Measurements from ENCODE around the gene CELF4. TPM values are rescaled to one million over a fixed set of nuclear protein-coding genes. Genes with fewer than 3 reads are reported as not detected.

The CELF4 gene
- total and polyA plus RNA-seq, 5 donors from 2014 or later, result 0.08 to 0.30 (median 0.08) TPM; not detected in 2

DNA sequence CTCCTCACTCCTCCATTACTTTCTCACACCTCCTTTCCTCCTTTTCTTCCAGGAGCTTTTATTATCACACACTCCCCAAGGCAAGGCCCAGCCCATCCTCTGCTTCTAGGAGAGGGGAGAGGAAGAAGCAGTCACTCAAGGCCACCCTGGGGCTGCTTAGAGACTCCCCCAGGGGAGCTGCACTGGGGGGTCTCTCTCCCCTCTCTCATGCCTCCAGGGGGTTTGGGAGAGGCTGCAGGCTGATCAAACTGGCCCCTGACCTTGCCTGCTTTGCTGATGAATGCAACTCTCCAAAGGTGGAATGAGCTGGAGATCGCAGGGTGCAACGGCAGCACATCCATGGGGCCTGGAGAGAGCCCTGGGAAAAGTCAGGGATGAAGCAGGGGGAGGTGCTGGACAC lies 216.9 kb downstream of the CELF4 start:
- DNase-seq (no peak), ATAC-seq (ENCODE audit: low read depth in 2 of 2) (no peak)
- Histone ChIP-seq H3K27ac (ENCODE audit: insufficient read depth, low read length, poor library complexity, severe bottlenecking) (no peak overlapping the region), H3K4me1 (ENCODE audit: control insufficient read depth, insufficient read depth, low read length, poor library complexity, severe bottlenecking) (no peaks in the 10 kb centered on the region), H3K27me3 (ENCODE audit: control insufficient read depth, insufficient read depth, low read length) (no peaks in the 10 kb centered on the region), H3K4me3 (ENCODE audit: low read depth, low read length) (no peak overlapping the region), H3K36me3 (ENCODE audit: control insufficient read depth, insufficient read depth, low read length) (no peaks in the 10 kb centered on the region), H3K9me3 (ENCODE audit: control insufficient read depth in 2 of 2, low read length in 2 of 2) (no peaks in the 10 kb centered on the region)
- Mint-ChIP-seq H3K27ac (no peak overlapping the region), H3K27me3 (no peaks in the 10 kb centered on the region), H3K9me3 (peaks cover 0 to 2% (median 0%) of the 10 kb centered on the region in 7 donors), H3K4me3 (no peak overlapping the region), H3K36me3 (no peaks in the 10 kb centered on the region), H3K4me1 (no peaks in the 10 kb centered on the region)

DNA sequence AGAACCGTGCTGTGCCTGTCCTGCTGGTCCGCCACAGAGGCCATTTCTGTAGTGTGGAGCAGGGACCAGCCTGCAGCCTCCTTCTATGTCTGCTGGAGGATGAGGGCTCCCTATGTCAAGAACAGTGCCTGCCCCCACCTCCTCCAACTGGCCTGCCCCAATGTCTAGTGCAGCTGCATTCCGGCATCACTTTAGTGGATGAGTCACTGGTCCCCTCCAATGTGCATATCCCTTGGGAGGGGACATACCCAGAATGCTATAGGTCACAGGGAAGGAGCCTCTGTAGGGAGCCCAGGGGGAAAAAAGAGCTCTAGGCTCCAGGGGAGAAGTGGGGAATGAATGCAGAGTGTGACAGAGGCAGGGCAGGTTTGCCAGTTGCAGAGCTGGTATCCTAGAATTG lies 219.6 kb downstream of the CELF4 start:
- Mint-ChIP-seq H3K9me3 (peaks cover 0 to 2% (median 0%) of the 10 kb centered on the region in 7 donors), H3K4me3 (no peak overlapping the region), H3K27ac (no peak overlapping the region), H3K27me3 (peaks cover 4% of the 10 kb centered on the region), H3K36me3 (no peaks in the 10 kb centered on the region), H3K4me1 (peaks cover 0 to 2% (median 0%) of the 10 kb centered on the region in 4 donors)
- H3K27ac ChIP-seq (ENCODE audit: insufficient read depth, low read length, poor library complexity, severe bottlenecking), result no peak overlapping the region
- no peaks in the 10 kb centered on the region for H3K27me3 ChIP-seq (ENCODE audit: control insufficient read depth, insufficient read depth, low read length)
- ATAC-seq (ENCODE audit: low read depth in 2 of 2) (no peak), DNase-seq (no peak)
- no peak overlapping the region for H3K4me3 ChIP-seq (ENCODE audit: low read depth, low read length)
- no peaks in the 10 kb centered on the region for H3K9me3 ChIP-seq (ENCODE audit: control insufficient read depth in 2 of 2, low read length in 2 of 2)
- no peaks in the 10 kb centered on the region for H3K4me1 ChIP-seq (ENCODE audit: control insufficient read depth, insufficient read depth, low read length, poor library complexity, severe bottlenecking)
- H3K36me3 ChIP-seq (ENCODE audit: control insufficient read depth, insufficient read depth, low read length), result no peaks in the 10 kb centered on the region

DNA sequence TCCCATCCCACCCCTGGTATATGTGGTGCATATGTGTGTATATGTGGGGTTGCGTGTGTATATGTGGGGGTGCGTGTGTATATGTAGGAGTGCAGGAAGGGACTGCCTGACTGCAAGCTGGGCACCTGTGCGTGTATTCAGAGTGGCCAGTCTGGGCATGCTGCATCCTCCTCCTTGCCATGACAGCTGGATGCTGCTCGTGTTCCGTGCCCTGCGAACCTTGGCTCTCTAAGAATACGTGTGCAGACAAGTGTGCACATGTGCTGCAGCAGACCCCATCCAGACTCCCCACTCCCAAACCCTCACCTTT lies 222.1 kb downstream of the CELF4 start:
- ATAC-seq (ENCODE audit: low read depth in 2 of 2) (no peak), DNase-seq (no peak)
- no peaks in the 10 kb centered on the region for H3K9me3 ChIP-seq (ENCODE audit: control insufficient read depth in 2 of 2, low read length in 2 of 2)
- H3K27me3 Mint-ChIP-seq, result peaks cover 4% of the 10 kb centered on the region
- no peaks in the 10 kb centered on the region for H3K36me3 Mint-ChIP-seq
- no peak overlapping the region for H3K27ac Mint-ChIP-seq
- H3K4me1 Mint-ChIP-seq, result peaks cover 0 to 2% (median 0%) of the 10 kb centered on the region in 4 donors
- H3K9me3 Mint-ChIP-seq, result peaks cover 0 to 2% (median 0%) of the 10 kb centered on the region in 7 donors
- H3K36me3 ChIP-seq (ENCODE audit: control insufficient read depth, insufficient read depth, low read length), result no peaks in the 10 kb centered on the region
- H3K4me1 ChIP-seq (ENCODE audit: control insufficient read depth, insufficient read depth, low read length, poor library complexity, severe bottlenecking), result no peaks in the 10 kb centered on the region
- no peak overlapping the region for H3K27ac ChIP-seq (ENCODE audit: insufficient read depth, low read length, poor library complexity, severe bottlenecking)
- H3K4me3 Mint-ChIP-seq, result no peak overlapping the region
- no peaks in the 10 kb centered on the region for H3K27me3 ChIP-seq (ENCODE audit: control insufficient read depth, insufficient read depth, low read length)
- H3K4me3 ChIP-seq (ENCODE audit: low read depth, low read length), result no peak overlapping the region

DNA sequence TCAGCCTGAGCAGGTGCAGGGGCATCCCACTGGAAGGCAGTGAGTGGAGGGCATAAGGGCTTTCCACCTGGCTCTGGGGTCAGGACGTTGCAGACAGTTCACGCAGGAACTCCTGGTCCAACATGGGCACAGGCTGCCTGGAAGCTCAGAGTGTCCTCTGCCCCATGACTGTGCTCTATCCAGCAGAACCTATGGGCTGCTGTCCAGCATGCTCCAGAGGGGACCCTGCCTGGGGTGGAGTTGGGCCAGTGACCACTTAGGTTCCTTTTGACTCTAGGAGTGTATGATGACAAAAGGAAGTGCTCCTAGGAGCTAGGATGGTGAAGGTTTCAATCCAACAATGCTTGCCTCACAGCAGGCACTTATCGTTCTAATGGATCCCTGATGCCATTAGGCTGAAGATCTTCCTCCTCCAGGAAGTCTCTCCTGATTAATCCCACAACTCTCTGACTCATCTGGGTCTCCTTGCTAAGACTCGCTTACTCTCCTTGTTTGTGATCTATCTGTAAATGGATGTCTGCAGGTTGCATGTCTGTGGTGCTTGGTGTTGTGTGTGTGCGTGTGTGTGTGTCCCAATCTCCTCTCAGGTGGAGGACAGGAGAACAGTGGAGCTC lies 224.0 kb downstream of the CELF4 start:
- Mint-ChIP-seq H3K36me3 (no peaks in the 10 kb centered on the region), H3K27me3 (peaks cover 4% of the 10 kb centered on the region), H3K4me3 (no peak overlapping the region), H3K9me3 (peaks cover 0 to 2% (median 0%) of the 10 kb centered on the region in 7 donors), H3K27ac (no peak overlapping the region), H3K4me1 (peaks cover 0 to 2% (median 0%) of the 10 kb centered on the region in 4 donors)
- Histone ChIP-seq H3K9me3 (ENCODE audit: control insufficient read depth in 2 of 2, low read length in 2 of 2) (no peaks in the 10 kb centered on the region), H3K36me3 (ENCODE audit: control insufficient read depth, insufficient read depth, low read length) (no peaks in the 10 kb centered on the region), H3K4me1 (ENCODE audit: control insufficient read depth, insufficient read depth, low read length, poor library complexity, severe bottlenecking) (no peaks in the 10 kb centered on the region), H3K27ac (ENCODE audit: insufficient read depth, low read length, poor library complexity, severe bottlenecking) (no peak overlapping the region), H3K27me3 (ENCODE audit: control insufficient read depth, insufficient read depth, low read length) (no peaks in the 10 kb centered on the region), H3K4me3 (ENCODE audit: low read depth, low read length) (no peak overlapping the region)
- no peak for DNase-seq
- ATAC-seq (ENCODE audit: low read depth in 2 of 2), result no peak

DNA sequence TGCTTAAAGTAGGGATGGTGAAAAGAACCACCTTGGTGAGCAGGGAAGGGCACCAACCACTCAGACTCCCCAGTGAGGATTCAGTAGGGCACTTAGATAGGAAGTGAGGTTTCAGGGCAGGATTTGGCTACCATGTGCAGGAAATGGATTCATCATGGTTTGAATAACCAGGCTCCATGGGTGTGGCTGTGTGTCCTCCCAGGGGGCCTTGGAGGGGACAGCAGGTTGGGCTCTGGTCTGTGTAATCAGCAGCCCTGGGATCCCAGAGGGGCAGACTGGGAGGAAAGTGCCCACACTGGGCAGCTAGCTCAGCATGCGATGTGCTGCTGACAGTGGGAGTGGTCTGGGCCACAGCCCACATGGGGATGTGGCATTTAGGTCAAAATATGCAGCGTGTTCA lies 224.6 kb downstream of the CELF4 start:
- Mint-ChIP-seq H3K27me3 (peaks cover 4% of the 10 kb centered on the region), H3K9me3 (no peaks in the 10 kb centered on the region), H3K36me3 (no peaks in the 10 kb centered on the region), H3K4me1 (peaks cover 0 to 2% (median 0%) of the 10 kb centered on the region in 4 donors), H3K4me3 (no peak overlapping the region), H3K27ac (no peak overlapping the region)
- Histone ChIP-seq H3K27me3 (ENCODE audit: control insufficient read depth, insufficient read depth, low read length) (no peaks in the 10 kb centered on the region), H3K27ac (ENCODE audit: insufficient read depth, low read length, poor library complexity, severe bottlenecking) (no peak overlapping the region), H3K9me3 (ENCODE audit: control insufficient read depth in 2 of 2, low read length in 2 of 2) (no peaks in the 10 kb centered on the region), H3K4me3 (ENCODE audit: low read depth, low read length) (no peak overlapping the region), H3K4me1 (ENCODE audit: control insufficient read depth, insufficient read depth, low read length, poor library complexity, severe bottlenecking) (no peaks in the 10 kb centered on the region), H3K36me3 (ENCODE audit: control insufficient read depth, insufficient read depth, low read length) (no peaks in the 10 kb centered on the region)
- ATAC-seq (ENCODE audit: low read depth in 2 of 2) (no peak), DNase-seq (no peak)

DNA sequence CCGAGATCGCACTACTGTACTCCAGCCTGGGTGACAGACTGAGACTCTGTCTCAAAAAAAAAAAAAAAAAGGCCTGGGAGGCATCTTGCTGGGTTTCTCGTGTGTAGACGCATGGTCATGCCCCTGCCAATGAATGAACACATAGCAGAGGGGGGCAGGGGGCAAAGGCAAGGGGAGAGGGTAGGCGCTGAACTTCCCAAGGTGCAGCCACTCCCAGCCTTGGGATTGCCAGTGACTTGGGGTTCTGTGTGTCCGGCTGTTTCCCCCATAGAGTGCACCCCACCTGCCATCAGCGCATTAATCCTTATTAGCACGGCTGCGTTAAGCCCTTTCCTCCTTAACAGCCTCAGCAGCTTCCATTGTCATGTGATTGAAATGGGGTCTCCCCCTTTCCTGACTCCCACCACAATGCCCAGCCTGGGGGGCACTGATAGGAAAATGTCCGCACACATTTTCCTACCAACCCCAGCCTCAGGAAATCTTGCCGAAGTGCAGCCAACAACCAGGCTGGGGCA lies 225.8 kb downstream of the CELF4 start:
- Histone ChIP-seq H3K9me3 (ENCODE audit: control insufficient read depth in 2 of 2, low read length in 2 of 2) (no peaks in the 10 kb centered on the region), H3K27me3 (ENCODE audit: control insufficient read depth, insufficient read depth, low read length) (no peaks in the 10 kb centered on the region), H3K27ac (ENCODE audit: insufficient read depth, low read length, poor library complexity, severe bottlenecking) (no peak overlapping the region), H3K36me3 (ENCODE audit: control insufficient read depth, insufficient read depth, low read length) (no peaks in the 10 kb centered on the region), H3K4me1 (ENCODE audit: control insufficient read depth, insufficient read depth, low read length, poor library complexity, severe bottlenecking) (no peaks in the 10 kb centered on the region), H3K4me3 (ENCODE audit: low read depth, low read length) (no peak overlapping the region)
- Mint-ChIP-seq H3K4me1 (peaks cover 0 to 2% (median 0%) of the 10 kb centered on the region in 4 donors), H3K4me3 (no peak overlapping the region), H3K9me3 (no peaks in the 10 kb centered on the region), H3K27me3 (peaks cover 4% of the 10 kb centered on the region), H3K27ac (no peak overlapping the region), H3K36me3 (no peaks in the 10 kb centered on the region)
- ATAC-seq (ENCODE audit: low read depth in 2 of 2), result no peak
- no peak for DNase-seq

DNA sequence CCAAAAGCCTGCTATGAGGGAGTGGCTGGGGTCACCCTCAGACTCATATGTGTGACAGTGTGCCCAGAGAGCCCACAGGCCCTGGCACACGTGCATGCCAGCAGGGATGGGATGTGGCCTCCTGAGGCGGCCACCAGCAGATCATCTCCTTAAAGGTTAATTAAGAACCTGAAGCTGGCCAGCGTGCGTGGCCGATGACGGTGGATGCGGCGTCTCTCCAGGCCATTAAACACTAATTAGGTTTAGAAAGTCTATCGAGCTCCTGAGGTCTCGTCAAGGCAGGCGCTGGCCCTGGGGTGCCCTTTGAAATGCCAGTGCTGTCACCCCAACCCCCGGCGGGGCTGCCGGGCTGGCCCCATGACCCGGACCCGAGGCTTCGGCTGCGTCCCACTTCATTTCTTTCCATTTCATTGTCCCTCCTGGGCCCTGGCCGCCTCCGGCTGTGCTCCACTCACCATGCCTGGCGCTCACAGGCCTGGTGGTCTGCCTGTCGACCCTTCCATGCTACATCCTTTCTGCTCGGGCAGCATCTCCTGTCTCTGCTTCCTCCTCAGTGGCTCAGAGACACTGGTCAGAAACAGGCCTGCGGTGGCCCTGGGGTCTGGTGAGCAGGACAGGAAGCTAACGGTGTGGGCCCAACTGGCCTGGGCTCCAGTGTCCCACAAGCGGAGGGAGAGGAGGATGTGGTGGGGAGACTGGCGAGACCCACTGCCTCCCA lies 228.9 kb downstream of the CELF4 start:
- Histone ChIP-seq H3K36me3 (ENCODE audit: control insufficient read depth, insufficient read depth, low read length) (no peaks in the 10 kb centered on the region), H3K9me3 (ENCODE audit: control insufficient read depth in 2 of 2, low read length in 2 of 2) (no peaks in the 10 kb centered on the region), H3K27ac (ENCODE audit: insufficient read depth, low read length, poor library complexity, severe bottlenecking) (no peak overlapping the region), H3K27me3 (ENCODE audit: control insufficient read depth, insufficient read depth, low read length) (no peaks in the 10 kb centered on the region), H3K4me1 (ENCODE audit: control insufficient read depth, insufficient read depth, low read length, poor library complexity, severe bottlenecking) (no peaks in the 10 kb centered on the region), H3K4me3 (ENCODE audit: low read depth, low read length) (no peak overlapping the region)
- no peaks in the 10 kb centered on the region for H3K36me3 Mint-ChIP-seq
- no peaks in the 10 kb centered on the region for H3K9me3 Mint-ChIP-seq
- no peak overlapping the region for H3K4me3 Mint-ChIP-seq
- H3K27ac Mint-ChIP-seq, result no peak overlapping the region
- no peaks in the 10 kb centered on the region for H3K27me3 Mint-ChIP-seq
- H3K4me1 Mint-ChIP-seq, result no peaks in the 10 kb centered on the region
- ATAC-seq (ENCODE audit: low read depth in 2 of 2), result no peak
- no peak for DNase-seq

DNA sequence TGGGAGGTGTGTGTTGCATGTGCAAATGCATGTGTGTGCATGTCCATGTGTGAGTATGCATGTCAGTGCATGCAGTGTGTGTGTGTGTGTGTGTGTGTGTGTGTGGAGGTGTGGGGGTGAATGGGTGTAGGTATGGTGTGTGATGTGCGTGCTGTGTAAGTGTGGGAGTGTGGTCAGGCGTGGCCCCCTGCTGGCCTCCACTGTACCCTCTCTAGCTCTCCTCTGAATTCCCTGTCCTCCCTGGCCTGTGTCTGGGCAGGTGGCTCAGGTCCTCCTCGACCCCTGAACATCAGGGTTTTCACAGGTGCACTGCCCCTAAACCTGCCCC lies 230.2 kb downstream of the CELF4 start:
- no peak overlapping the region for H3K27ac Mint-ChIP-seq

More for the DNA sequence above, 230.2 kb downstream of the CELF4 start:
- Mint-ChIP-seq H3K36me3 (no peaks in the 10 kb centered on the region), H3K27me3 (no peaks in the 10 kb centered on the region), H3K4me3 (no peak overlapping the region), H3K9me3 (no peaks in the 10 kb centered on the region), H3K4me1 (no peaks in the 10 kb centered on the region)
- H3K9me3 ChIP-seq (ENCODE audit: control insufficient read depth in 2 of 2, low read length in 2 of 2), result no peaks in the 10 kb centered on the region
- no peak overlapping the region for H3K4me3 ChIP-seq (ENCODE audit: low read depth, low read length)
- no peak for DNase-seq
- no peak for ATAC-seq (ENCODE audit: low read depth in 2 of 2)
- H3K27ac ChIP-seq (ENCODE audit: insufficient read depth, low read length, poor library complexity, severe bottlenecking), result no peak overlapping the region
- no peaks in the 10 kb centered on the region for H3K36me3 ChIP-seq (ENCODE audit: control insufficient read depth, insufficient read depth, low read length)
- H3K4me1 ChIP-seq (ENCODE audit: control insufficient read depth, insufficient read depth, low read length, poor library complexity, severe bottlenecking), result no peaks in the 10 kb centered on the region
- H3K27me3 ChIP-seq (ENCODE audit: control insufficient read depth, insufficient read depth, low read length), result no peaks in the 10 kb centered on the region
